ENCODE results near the gene ZNF25.
"Not testable (repeated sequence)": the region's sequence is repeated elsewhere in the genome, so short reads cannot be mapped to it uniquely, and the experiment has no call there.

ZNF25 gene
- 15.1 to 25.7 reads per million in 2 experiments for total RNA-seq

DNA sequence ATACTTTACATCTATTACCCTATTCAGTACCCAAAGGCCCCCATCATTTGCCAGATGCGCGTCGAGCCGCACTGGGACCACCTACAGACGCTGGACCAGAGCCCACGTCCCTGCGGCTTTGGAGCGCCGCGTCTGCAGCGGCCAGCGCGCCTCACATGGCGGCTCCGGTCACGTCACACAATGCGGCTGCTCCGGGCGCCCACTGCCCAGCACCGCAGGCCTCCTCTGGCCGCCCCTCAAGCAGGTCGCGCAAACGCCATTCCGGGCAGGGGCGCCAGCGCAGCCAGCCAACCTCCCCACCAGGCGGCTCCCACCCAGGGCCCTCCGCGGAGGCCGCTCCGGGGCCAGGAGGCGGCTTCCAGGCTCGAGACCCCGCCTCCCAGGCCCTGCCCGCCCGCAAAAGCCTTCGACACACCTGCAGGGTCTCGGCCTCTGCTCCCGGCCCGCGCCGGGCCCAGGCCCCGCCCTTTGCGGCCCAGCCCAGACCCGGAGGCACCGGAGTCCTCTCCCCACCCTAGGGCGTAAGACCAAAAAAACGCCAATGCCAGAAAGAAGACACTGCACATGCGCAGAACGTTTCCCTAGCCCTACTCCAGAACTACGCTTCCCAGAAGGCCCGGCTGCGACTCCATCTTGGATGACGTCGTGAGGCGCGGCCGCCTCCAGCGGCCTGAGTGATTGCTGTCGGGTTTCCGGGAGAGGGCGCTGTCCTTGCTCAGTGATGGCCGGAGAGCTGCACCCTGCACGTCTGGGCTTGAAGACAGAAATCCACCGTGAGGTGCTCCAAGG, at the start of gene ZNF25:
Gene ZNF25, minus strand, starts transcription at position 557 of the 789 bp plus-strand sequence. CDS start 4,925 bp downstream, outside the sequence.
- peak; percentile 97 for DNase-seq (ENCODE audit: low read depth)

DNA sequence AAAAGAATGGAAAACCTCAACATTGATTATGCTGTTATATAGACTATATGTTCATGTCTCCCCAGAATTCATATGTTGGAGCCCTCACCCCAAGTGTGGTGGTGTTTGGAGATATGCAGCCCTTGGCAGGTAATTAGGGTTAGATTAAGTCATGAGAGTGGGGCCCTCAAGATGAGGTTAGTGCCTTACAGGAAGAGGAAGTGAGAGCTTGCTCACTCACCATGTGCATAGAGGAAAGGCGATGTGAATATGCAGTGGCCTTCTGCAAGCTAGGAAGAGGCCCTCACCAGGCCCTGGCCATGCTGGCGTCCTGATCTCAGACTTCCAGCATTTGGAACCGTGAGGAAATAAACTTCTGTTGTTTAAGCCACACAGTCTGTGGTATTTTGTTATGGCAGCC, 48.8 kb upstream of the ZNF25 start:
- DNase-seq (ENCODE audit: low read depth): no peak

DNA sequence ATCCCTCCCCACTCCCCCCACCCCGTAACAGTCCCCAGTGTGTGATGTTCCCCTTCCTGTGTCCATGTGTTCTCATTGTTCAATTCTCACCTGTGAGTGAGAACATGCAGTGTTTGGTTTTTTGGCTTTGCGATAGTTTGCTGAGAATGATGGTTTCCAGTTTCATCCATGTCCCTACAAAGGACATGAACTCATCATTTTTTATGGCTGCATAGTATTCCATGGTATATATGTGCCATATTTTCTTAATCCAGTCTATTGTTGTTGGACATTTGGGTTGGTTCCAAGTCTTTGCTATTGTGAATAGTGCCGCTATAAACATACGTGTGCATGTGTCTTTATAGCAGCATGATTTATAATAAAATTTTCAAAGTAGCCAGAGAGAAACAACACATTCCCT, 42.7 kb upstream of the ZNF25 start:
- DNase-seq (ENCODE audit: low read depth): not testable (repeated sequence)

DNA sequence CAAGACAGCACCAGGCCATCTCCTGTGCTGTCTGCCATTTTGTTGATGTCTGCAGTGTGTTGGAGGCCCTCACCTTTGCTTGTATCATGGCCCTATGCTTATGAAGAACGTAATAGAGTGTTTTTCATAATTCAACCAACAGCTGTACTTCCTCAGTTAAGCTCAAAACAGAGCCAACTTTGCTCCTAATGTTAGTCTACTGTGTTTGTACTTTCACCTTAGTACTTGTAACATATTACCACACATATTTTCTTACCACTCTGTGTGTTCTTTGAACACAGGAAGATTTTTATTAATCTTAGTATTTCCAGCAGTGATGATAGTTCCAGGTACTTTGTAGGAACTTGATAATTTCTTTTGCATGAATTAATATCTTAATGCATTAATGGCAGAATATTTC, 39.9 kb upstream of the ZNF25 start:
- DNase-seq (ENCODE audit: low read depth): no peak

DNA sequence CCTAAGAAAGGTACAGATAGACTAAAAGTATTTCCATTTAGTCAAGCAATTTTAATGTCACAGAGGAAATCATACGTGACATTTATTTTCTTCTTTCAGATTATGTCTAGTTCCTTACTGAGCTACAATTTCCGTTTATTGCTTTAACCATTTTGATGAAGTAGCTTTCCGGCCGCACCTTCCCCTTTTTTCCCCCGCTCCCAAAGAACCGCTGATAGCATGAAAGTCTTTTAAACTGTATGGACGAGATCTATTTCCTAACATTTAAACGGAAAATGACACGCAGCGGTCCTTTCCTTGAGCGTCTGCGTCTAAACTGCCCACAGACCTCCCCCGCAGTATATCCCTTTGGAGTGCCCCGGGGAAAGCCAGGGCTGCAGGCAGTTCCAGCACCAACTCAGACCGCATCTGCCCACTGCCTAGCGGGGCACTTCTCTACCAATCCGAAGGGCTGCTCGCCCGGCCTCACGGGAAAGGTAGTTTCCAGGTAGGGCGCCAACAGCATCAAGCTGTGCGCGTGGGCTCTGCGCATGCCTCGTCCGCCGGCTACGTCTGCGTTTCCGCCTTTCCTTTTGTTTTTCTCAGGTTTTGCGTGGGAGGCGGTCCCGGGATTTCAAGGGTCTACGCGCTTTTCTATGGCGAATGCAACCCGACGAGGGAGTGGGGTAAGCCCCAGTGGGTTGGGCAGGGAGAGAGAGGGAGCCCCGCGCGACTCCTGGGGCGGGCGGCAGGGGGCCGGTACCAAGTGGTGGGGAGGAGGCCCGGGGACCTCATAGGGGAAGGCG, 33.9 kb upstream of the ZNF25 start, which contains the start of gene ZNF33A:
Gene ZNF33A, plus strand, starts transcription at position 557 of the 785 bp plus-strand sequence. CDS start 1,667 bp downstream, outside the sequence.
- DNase-seq (ENCODE audit: low read depth): peak; percentile 87

DNA sequence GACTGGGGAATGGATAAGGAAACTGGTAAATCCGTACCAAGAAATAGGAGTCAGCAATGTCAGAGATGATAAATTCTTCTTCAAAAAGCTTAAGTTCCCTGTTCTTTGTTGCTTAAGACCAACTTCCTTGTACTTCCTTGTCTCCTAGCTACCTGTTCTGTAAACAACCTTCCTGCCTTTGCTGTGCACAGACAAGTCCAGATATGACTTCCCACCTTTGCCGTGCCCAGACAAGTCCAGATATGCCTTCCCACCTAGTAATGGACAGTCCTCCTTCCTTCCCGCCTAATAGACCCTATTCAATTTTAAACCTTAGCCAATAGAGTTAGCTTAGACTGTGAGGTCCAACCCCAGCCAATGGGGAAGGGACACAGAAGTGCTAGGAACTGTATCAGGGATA, 31.5 kb upstream of the ZNF25 start:
- no peak for DNase-seq (ENCODE audit: low read depth)

DNA sequence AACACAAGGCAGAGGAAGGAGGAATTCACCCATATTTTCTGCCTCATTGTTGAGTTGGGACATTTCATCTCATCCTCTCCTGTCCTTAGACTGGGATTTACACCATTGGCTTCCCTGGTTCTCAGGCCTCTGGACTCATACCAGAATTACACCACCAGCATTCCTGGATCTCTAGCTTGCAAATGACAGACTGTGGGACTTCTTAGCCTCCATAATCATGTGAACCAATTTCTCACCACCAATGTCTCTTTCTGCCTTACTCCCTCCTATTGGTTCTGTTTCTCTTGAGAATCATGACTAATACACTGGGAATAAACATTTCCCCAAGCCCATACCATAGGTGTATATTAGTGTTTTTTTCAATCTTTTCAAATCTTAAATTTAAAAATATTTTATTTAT, 31.1 kb upstream of the ZNF25 start:
- no peak for DNase-seq (ENCODE audit: low read depth)

DNA sequence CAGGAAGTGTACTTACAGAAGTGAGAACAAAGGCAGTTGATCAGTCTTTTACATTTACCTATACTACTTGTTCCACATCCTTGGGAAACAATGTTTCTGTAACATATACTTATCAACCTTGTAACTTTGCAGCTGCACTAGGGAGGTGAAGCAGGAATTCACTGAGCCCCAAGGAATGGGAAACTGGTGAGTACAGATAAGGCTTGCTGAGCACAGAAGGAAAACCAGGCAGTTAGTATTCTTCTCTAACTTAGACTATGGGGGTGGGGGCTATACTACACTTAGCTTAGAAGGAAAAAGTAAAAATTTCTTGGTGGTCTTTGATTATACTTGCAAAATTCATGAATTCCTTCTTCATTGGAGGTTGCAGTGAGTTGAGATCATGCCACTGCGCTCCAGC, 27.1 kb upstream of the ZNF25 start:
- no peak for DNase-seq (ENCODE audit: low read depth)

DNA sequence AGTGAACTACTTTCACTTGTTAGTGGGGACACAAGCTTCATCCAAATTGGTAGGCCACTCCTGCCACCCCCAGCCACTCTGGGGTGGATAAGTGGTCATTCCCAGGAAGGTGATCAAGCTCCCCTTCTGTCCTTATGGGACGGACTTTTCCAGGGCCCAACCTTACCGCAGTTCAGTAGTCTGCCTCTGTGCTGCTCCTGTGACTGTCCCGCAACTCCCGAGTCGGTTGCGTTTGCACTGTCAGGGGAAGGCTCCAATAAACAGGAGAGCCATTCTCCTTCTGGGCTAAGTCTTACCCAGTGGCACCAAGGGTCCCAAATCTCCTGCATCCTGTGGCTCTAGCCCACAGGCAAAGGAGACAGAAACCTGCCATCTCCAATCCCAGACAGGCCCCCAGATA, 26.6 kb upstream of the ZNF25 start:
- DNase-seq (ENCODE audit: low read depth): no peak

DNA sequence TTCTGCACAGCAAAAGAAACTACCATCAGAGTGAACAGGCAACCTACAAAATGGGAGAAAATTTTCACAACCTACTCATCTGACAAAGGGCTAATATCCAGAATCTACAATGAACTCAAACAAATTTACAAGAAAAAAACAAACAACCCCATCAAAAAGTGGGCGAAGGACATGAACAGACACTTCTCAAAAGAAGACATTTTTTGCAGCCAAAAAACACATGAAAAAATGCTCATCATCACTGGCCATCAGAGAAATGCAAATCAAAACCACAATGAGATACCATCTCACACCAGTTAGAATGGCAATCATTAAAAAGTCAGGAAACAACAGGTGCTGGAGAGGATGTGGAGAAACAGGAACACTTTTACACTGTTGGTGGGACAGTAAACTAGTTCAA, 24.0 kb upstream of the ZNF25 start:
- not testable (repeated sequence) for DNase-seq (ENCODE audit: low read depth)

DNA sequence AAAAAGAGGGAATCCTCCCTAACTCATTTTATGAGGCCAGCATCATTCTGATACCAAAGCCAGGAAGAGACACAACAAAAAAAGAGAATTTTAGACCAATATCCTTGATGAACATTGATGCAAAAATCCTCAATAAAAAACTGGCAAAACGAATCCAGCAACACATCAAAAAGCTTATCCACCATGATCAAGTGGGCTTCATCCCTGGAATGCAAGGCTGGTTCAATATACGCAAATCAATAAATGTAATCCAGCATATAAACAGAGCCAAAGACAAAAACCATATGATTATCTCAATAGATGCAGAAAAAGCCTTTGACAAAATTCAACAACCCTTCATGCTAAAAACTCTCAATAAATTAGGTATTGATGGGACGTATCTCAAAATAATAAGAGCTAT, 22.5 kb upstream of the ZNF25 start:
- DNase-seq (ENCODE audit: low read depth): not testable (repeated sequence)

DNA sequence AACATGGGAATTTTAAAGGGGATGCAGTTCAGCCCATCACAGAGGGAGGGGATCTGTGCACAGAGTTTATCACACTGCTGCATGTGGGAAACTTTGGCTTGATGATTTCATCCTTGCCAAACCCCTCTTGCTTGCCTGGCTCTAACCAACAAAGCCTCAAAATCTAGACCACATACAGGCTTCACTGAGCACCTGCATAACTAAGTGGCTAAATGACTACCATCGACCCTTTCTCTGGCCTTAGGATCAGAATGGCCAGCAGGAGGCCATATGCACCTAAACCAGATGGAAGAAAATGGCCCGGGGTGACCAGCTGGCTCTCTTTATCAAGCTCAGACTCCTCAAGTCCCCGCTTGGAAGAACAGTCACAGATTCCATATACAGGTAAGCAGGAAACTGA, 15.6 kb upstream of the ZNF25 start:
- no peak for DNase-seq (ENCODE audit: low read depth)

DNA sequence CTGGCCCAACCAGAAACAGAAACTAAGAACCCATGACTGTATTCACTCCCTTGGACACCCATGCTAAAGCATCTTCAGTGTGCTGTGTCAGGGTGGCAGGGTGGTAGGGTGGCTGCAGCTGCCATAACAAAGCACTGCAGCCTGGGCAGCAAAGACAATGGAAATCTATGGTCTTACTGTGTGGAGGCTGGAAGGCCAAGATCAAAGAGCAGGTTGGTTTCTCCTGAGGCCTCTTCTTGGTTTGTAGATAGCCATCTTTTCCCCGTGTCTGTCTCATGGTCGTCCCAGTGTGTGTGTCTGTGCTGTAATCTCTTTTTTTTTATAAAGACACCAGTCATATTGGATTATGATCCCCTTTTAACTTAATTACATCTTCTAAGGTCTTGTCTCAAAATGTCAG, 15.2 kb upstream of the ZNF25 start:
- no peak for DNase-seq (ENCODE audit: low read depth)

DNA sequence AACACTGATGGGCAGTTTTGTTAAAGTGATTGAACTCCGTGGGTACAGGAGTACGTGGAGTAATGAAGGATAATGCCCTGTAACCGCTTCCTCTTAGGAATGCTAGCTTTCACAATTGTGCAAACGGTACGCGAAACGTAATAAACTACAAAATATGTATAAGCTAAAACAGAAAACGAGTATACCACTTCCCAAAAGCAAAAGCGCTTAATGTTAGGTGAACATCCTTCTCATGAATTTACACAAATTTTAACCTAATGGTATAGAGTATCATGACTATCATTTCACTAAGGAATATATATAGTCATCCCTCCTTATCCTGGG, 395 bp upstream of the ZNF25 start:
- DNase-seq (ENCODE audit: low read depth): no peak

DNA sequence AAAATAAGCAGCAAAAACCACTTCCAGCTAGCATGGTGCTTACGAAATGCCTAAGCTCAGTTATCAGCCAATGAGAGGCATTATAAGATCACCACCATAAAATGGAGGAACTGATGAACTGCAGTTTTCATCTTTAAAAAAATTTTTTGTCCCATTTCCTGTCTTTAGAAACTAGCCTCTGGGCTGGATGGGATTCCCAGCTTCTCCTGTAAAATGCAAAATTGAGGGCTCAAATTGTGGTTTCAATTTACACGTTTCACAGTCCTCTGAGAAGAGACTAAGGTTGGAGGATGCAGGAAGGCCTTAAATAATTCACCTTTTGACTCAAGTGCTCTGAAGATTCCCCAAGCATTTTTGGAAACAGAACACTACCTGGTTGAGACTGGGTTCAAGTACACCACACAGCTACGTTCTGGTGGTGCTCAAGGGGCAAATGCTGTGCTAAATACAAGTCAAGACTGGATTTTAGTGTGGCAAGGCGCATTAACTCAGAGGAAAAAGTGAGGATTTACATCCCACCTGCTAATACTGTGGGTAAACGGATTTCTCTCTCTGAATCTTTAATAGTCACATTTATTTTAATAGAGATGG, 951 bp downstream of the ZNF25 start:
- no peak for DNase-seq (ENCODE audit: low read depth)

DNA sequence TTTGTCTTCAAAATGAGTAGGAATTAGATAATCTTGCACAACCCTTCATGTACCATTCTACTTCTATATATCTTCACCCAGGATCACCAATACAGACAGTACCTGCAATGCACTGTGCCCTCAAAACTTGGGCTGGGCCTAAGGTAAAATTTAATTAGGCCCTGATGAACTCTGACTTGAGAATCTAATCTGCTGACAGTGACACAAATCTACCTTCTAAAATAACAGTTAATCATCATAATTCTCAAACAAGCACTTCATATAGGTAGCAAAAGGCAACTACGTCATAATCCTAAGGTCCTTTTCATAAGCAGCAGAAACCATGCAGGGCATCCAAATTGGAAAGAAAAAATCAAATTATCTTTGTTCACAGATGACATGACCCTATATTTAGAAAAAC, 4.1 kb downstream of the ZNF25 start:
- DNase-seq (ENCODE audit: low read depth): no peak

DNA sequence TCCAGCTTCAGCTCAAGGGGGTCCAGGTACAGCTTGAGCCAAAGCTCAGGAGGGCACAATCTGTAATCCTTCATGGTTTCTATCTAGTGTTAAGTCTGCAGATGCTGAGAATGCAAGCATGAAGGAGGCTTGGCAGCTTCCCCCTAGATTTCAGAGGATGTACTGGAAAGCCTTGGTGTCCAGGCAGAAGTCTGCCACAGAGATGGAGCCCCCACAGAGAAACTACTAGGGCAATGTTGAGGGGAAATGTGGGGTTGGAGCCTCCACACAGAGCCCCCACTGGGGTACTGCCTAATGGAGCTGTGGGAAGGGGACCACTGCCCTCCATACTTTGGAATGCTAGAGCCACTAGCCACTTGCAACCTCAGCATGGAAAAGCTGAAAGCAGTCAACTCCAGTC, 11.4 kb downstream of the ZNF25 start:
- DNase-seq (ENCODE audit: low read depth): no peak

DNA sequence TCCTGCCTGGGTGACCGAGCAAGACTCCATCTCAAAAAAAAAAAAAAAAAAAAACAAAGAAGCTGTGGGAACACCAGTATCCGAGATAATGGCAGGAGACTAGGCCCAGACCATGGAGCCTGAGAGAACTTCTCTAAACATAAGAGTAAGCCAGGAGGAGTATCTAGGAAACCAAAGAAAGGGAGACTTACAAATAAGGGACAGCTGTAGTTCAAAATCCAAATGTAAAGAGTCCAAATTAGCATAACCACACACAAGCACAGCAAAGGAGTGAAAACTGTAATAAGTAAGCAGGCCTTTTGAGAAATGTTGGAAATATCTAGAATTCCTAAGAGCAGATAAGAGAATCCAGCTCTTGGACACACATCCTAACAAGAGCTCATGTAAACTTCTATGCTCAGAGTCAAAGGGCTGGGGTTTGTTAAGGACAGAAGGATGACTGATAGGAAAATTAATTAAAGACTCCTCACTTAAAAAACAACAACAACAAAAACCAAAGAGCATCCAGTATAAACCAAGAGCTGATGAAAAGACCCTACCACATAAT, 15.8 kb downstream of the ZNF25 start:
- DNase-seq (ENCODE audit: low read depth): no peak

DNA sequence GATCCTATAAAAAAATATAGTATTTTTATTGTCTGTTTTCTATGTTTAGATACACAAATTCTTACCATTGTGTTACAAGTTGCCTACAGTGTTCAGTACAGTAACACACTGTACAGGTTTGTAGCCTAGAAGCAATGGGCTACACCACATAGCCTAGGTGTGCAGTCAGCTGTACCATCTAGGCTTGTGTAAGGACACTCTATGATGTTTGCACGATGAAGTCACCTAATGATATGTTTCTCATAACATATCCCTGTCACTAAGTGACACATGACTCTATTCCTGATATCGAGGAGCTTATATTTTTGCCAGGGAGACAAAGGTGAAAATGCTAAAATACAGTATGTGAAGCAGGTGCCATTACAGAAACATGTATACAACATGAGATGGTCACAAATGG, 18.6 kb downstream of the ZNF25 start:
- DNase-seq (ENCODE audit: low read depth): no peak

DNA sequence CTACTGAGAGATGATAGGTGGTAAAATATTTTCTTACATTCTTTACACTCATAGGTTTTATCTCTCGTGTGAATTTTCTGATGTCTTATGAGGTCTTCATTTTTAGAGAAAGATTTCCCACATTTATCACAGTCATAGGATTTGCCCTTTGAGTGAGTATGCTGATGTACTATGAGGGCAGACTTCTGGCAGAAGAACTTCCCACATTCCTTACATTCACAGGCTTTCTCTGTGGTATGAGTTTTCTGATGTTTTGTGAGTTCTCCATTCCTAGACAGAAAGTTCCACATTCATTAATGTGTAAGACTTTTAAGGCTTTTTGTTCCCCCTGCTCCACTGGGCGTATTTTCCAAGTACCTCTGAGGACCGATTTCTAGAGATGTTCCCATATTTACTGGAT, 23.5 kb downstream of the ZNF25 start:
- no peak for DNase-seq (ENCODE audit: low read depth)

DNA sequence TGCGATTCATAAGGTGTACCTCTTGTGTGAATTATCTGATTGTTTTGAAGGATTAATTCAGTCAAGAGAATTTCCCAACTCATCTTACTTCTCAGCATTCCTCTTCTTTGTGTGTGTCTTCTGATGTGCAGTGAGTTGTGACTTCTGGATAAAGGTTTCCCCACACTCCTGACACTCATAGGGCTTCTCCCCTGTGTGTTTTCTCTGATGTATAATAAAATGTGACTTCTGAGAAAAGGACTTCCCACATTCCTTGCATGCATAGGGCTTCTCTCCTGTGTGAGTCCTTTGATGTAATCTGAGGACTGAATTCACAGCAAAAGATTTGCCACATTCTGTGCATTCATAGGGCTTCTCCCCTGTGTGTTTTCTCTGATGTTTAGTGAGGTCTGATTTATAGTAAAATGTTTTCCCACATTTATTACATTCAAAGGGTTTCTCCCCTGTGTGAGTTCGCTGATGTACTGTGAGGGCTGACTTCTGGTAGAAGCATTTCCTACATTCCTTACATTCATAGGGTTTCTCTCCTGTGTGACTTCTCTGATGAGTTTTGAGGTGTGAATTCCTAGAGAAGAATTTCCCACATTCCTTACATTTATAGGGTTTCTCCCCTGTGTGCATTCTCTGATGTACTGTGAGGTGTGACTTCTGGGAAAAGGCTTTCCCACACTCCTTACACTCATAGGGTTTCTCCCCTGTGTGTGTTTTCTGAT, 24.2 kb downstream of the ZNF25 start:
- no peak for DNase-seq (ENCODE audit: low read depth)

DNA sequence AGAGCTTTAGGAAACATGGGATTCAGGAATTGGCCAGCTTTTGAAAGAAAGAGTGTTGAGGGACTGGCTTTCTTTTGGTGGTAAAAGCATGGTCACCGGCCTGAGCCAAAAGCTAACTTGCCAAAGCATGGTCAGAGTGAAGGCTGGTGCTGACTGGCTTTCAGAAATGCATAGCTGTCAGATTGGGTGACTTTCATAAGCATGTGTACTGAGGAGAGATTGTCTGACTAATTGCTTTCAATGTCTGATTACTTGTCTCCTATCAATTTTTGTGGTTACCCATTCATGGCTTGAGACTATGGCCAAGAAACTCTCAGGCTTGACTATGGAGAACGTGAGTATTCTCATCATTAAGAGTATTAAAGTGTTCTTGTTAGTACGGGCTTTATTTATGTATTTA, 28.2 kb downstream of the ZNF25 start:
- no peak for DNase-seq (ENCODE audit: low read depth)

Measured in T follicular helper cell (primary cell).